ENCODE measurements around the gene M1AP.
A peak's percentile ranks its signal among the peaks of the same experiment; 100 is the strongest.

M1AP gene

GRCh38 chr2:74542978-74543377, 105.2 kb downstream of the M1AP start:
- no peak for DNase-seq

DNA sequence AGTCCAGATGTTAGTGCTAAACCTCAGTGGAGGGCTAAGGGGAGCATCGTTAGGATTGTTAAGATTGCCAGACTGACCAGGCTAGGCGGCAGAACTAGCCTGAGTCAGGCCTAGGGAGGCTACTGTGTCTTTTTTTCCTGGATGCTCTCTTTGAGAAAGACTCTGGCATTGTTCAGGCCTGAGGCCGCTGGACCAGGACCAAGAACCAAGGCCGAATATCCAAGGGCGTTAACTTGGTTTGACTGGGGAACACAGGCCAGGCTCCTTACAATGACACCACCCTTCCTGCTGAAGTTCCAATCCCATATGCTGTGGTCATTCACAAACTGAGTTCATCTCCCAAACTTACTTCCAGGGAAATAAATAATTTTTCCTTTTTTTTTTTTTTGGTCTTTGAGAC, 107.8 kb downstream of the M1AP start:
- no peak for DNase-seq

DNA sequence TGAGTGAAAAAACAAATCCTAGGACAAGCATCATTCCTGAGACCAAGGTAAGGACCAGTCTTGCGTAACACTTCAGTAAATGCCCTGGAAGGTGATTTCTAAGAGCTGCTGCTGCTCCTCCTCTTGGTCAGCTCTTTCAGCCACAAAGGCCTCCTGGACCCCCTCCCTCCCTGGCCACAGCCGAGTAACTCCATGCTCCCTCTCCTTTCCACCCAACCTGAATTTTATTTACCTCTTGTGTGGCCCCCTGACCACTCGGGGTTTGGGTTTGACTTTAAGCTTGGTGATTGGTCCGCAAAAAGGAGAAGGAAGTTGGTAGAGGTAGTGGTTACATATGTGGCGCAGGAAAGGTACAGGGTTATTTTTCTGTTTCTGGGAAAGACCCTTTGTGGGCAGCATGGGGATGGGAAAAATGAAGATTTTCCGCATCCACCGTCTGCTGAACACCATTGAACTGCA, 109.2 kb downstream of the M1AP start:
- no peak for DNase-seq

DNA sequence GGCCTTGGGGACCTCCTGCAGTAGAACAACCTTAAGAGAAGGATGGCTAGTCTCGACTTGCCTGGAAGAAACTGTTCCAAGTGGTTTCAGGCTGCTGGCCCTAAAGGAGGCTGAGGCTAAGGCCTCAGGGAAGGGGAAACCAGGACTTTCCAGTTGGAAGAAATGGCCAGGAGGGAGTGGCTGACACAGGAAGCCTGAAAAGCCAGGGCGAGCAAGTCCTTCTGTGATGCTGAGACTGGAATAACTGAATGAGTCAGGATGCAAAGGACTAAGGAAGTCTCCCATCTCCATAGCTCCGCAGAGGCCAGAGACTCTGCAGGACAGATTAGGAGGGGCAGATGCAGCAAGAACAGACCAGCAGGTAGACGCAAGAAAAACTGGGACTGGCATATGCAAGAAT, 111.0 kb downstream of the M1AP start:
- no peak for DNase-seq

GRCh38 chr2:74536166-74536950, 111.8 kb downstream of the M1AP start:
- no peak for DNase-seq

- DNase-seq, result no peak
Observed at GRCh38 chr2:74535440-74535965, 112.6 kb downstream of the M1AP start.

- DNase-seq, result no peak
Observed at GRCh38 chr2:74534411-74534810, 113.7 kb downstream of the M1AP start.

DNA sequence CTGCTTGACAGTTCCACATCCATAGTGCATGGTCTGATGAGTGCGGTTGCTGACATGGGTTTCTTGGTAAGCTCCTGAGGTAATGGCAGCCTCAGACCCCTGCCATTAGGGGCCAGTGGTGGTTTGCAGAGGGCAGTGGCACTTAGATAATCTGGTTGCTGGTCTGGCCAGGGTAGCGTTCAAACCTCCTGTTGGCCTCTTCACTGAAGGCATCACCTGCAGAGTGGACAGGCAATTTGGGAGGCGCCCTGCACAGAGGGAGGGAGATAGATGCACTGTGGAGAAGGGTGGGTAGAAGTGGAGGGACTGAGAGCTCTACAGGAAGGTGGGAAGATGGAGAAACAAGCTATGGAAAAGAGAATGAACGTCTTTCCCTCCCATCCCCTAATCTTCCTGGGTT, 114.7 kb downstream of the M1AP start:
- no peak for DNase-seq

- no peak for DNase-seq
Observed at GRCh38 chr2:74532222-74532621, 115.9 kb downstream of the M1AP start.

DNA sequence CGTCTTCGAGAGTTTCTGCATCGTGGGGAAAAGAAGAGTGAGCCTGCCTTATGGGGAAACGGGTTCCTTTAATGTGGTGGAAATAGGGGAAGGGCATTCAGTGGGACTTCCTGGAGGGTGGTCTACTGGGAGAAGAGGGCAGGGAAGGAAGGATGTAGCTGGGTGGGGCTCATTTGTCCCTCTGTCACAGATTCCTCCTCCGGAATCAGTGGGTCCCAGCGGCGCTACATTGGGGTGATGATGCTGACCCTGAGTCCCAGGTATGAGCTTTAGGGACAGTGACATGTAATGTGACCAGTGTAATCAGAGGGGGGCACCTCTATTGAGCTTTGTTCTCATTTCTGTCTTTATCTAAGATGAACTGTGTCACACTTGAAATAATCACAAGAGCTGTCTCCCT, 116.5 kb downstream of the M1AP start:
- DNase-seq, result no peak

DNA sequence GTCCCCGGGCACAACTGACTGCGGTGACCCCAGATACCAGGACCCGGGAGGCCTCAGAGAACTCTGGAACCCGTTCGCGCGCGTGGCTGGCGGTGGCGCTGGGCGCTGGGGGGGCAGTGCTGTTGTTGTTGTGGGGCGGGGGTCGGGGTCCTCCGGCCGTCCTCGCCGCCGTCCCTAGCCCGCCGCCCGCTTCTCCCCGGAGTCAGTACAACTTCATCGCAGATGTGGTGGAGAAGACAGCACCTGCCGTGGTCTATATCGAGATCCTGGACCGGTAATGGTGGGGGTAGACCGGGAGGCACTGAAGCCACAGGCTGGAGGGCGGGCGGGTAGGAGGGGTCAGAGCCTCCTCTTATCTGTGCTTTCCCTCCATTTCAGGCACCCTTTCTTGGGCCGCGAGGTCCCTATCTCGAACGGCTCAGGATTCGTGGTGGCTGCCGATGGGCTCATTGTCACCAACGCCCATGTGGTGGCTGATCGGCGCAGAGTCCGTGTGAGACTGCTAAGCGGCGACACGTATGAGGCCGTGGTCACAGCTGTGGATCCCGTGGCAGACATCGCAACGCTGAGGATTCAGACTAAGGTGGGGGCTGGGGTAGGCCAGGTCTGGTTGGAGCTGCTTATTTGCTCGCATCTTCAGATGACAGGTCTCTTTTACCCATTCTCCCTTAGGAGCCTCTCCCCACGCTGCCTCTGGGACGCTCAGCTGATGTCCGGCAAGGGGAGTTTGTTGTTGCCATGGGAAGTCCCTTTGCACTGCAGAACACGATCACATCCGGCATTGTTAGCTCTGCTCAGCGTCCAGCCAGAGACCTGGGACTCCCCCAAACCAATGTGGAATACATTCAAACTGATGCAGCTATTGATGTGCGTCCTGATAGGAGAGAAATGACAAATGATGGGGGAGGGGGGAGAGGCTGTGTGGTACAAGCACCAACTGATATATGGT, 117.6 kb downstream of the M1AP start:
- DNase-seq, result no peak

DNA sequence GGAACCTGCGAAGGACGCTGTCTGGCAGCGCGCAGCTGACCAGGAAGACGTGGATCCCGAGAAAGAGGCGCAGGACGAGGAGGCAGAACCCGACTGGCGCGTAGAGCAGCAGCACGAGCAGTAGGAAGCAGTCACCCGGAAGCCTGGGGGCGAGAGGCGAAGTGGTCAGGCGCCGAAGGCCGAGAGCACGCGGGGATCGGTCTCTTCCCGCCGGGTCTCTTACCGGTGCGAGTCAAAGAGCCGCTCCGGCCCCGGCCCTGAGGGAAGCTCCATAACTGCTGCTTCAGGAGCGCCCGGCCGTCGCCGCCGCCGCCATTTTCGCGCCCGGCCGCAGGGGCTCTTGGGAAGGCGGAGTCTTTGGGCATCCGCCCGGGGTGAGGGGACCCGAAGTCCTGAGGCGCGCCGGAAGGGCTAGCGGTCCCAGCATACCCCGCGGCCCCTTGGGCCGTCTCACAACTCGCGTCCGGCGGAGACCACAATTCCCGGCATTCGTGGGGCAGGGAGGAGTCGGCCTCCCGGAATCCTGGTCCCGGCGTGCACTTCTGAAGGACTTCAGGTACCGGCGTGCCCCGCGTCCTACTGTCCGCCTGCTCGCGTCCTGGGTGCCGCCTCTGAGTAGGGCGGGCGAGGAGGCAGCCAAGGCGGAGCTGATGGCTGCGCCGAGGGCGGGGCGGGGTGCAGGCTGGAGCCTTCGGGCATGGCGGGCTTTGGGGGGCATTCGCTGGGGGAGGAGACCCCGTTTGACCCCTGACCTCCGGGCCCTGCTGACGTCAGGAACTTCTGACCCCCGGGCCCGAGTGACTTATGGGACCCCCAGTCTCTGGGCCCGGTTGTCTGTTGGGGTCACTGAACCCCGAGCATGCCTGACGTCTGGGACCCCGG, 118.5 kb downstream of the M1AP start, which contains the start of the genes AUP1 and HTRA2:
Gene AUP1 (minus strand): TSS at position 350 of the 882 bp plus-strand sequence. CDS start 77 bp downstream, at position 273.
Gene HTRA2 (plus strand): TSS at position 577 of the 882 bp plus-strand sequence. CDS start 74 bp downstream, at position 651.
- DNase-seq, result peak; percentile 77

DNA sequence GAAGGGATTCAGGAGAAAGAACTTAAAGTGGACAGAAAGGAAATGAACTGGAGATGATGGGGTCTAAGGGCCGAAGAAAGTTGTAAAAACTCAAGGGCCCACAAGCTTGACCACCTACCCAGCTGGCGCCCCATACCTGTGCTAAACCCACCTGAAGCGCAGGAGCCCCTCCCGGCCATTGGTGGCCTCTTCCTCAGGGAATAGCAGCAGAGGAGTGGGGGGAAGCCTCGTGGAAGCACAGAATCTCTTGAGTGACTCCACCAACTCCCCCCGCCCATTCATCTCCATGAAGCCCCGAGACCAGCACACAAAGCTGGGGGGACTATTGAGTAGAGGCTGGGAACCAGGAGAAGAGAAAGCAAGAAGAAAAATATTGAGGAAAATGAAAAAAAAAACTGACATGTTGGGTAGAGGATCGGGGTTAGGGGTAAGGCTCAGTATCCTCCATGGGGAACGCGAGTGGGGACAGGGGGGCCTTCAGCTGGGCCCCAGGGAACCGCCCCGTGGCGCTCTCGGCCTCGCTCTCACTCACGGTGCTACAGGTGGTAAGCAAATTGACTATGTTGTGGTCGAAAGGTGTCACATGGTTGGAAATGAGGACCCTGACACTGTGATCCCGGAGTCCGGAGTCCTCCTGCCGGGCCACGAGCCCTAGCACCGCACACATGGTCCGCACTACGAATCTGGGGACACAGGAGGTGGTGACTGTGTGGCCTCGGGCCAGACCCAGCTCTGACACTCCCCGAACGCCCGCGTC, 119.4 kb downstream of the M1AP start:
- DNase-seq, result no peak

GRCh38 chr2:74527741-74528140, 120.4 kb downstream of the M1AP start:
- no peak for DNase-seq

DNA sequence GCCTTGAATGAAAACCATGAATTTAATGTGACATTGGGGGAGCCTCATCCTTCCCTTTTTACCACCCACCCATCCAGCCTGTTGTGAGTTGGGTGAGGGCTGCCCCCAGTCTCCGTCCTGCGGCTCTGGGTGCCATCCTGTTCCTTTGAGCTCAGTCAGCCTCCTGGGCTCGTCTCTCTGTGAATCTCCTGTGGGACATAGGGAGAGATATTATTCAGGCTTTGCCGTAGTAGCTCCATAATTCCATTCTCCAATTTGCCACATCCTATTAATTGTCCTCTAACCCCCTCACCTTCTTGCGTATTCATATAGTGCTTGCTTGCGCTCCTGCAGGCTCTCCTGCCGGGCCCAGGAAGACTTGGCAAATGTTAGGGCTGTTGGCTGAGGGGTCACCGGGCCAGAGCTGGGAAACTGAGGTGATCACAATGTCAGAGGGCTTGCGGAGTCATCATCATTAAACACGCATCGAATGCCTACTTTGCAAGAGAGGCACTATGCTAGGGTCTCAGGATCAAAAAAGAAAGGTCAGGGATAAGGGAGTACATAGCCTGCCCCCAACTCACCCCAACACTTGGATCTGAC, 121.4 kb downstream of the M1AP start:
- no peak for DNase-seq

- DNase-seq, result no peak
Observed at GRCh38 chr2:74525717-74526648, 122.1 kb downstream of the M1AP start, which contains the start of gene DQX1. Gene DQX1 (minus strand): TSS chr2:74526231. CDS start chr2:74525729, 502 bp downstream.

GRCh38 chr2:74524955-74525716, 123.0 kb downstream of the M1AP start:
- no peak for DNase-seq

GRCh38 chr2:74524005-74524404, 124.1 kb downstream of the M1AP start:
- DNase-seq, result no peak

DNA sequence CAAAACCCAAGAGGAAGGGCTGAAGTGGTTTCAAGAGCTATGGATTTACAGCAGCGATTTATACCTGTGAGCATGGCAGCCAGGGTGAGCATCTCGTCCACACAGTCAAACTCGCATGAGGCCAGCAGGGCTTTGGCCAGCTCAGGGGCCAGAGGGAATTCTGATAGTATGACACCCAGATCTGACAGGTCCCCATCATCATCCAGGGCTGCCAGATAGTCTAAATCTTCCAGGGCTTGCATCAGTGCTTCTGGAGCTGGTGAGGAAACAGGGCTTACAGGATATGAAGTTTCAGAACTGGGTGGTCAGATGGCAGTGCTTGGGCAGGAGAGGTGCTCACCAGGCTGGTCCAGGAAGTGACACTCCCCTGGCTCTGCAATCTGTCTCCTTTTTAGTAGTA, 125.6 kb downstream of the M1AP start:
- no peak for DNase-seq

Measured in activated CD4-positive, alpha-beta T cell treated with anti-CD3 and anti-CD28 coated beads for 1 hour (primary cell).